GM12878 (cell line): Measurements from ENCODE around the gene FARS2. TPM values are rescaled to one million over a fixed set of nuclear protein-coding genes. Genes with fewer than 3 reads are reported as not detected.

Experiments
- ATAC-seq: fragments of 200-7000 bp; cut with Tn5 transposase; 3 replicates; pipeline ENCODE4 v1.9.1; 2020; ENCODE audit warnings: mild to moderate bottlenecking, moderate library complexity
- BruUV-seq: library from RNA; stranded (reverse); fragments of 400-500 nt; replicated peaks from 2 replicates; lab custom pipeline; 2021; lab: Mats Ljungman, UMichigan
- CTCF ChIA-PET: fragments of 300-600 bp; sonication (Branson Sonifier 250); formaldehyde crosslinking; extraction: SDS; loops from one replicate; lab custom pipeline; 2021; ENCODE audit warnings: inconsistent platforms; lab: Yijun Ruan, JAX
- POLR2A ChIA-PET: fragments of 350-600 bp; formaldehyde crosslinking; extraction: SDS; loops from one replicate; lab custom pipeline; 2021; ENCODE audit warnings: inconsistent platforms; lab: Charles Lee
- RAD21 ChIA-PET: fragments of 300-600 bp; sonication (Branson Sonifier 250); formaldehyde crosslinking; loops from one replicate; lab custom pipeline; 2023; ENCODE audit warnings: antibody characterized with exemption; ENCODE audit not compliant: unreplicated experiment; lab: Charles Lee
- SMC1A ChIA-PET: fragments of 300-600 bp; sonication (Branson Sonifier 250); formaldehyde crosslinking; loops from one replicate; lab custom pipeline; 2023; ENCODE audit not compliant: unreplicated experiment, uncharacterized antibody; lab: Charles Lee
- DNase-seq: peaks from one replicate; pipeline ENCODE4 v3.0.0-alpha.2; 2011; ENCODE audit warnings: low read depth, low spot score
- FAIRE-seq: peaks from 3 replicates; lab custom pipeline; 2011; peaks lifted over from hg19 to GRCh38; lab: Jason Lieb, UNC
- H2AFZ ChIP-seq: 2 replicates; pipeline ENCODE4 v1.6.0; 2011; ENCODE audit warnings: low read depth, low read length, control low read depth; ENCODE audit not compliant: control insufficient read depth
- H3K27ac ChIP-seq: 2 replicates; pipeline ENCODE4 v1.5.1; 2011; ENCODE audit warnings: control low read depth; ENCODE audit not compliant: control insufficient read depth, insufficient read depth
- H3K27me3 ChIP-seq, 2 experiments: replicated peaks in 1 of 2; 2 replicates each; pipeline versions ENCODE4 v1.6.0 to v1.6.1; 2011; ENCODE audit warnings: low read length in 1 of 2; ENCODE audit not compliant: control insufficient read depth in 2 of 2, insufficient read depth in 2 of 2
- H3K36me3 ChIP-seq, 2 experiments: 2 replicates each; pipeline ENCODE4 v1.5.1; 2011; ENCODE audit warnings: low read length in 1 of 2; ENCODE audit not compliant: control insufficient read depth in 2 of 2, insufficient read depth in 2 of 2
- H3K4me1 ChIP-seq: 2 replicates; pipeline ENCODE4 v1.6.1; 2011; ENCODE audit warnings: mild to moderate bottlenecking, low read length, moderate library complexity, mixed read lengths; ENCODE audit not compliant: control insufficient read depth, insufficient read depth
- H3K4me2 ChIP-seq: 2 replicates; pipeline ENCODE4 v1.6.0; 2011; ENCODE audit warnings: control low read depth; ENCODE audit not compliant: control insufficient read depth, insufficient read depth
- H3K4me3 ChIP-seq: fragments of 200-600 bp; sonication (generic); 2 replicates; pipeline ENCODE4 v1.5.1; 2016
- H3K79me2 ChIP-seq: 2 replicates; pipeline ENCODE4 v1.6.0; 2011; ENCODE audit warnings: low read length; ENCODE audit not compliant: control insufficient read depth, insufficient read depth
- H3K9ac ChIP-seq: 2 replicates; pipeline ENCODE4 v1.8.0; 2011; ENCODE audit warnings: low read length, control low read depth, mixed read lengths; ENCODE audit not compliant: control insufficient read depth, insufficient read depth
- H3K9me3 ChIP-seq: replicated peaks from 3 replicates; pipeline ENCODE4 v1.5.1; 2011; ENCODE audit warnings: mild to moderate bottlenecking, low read length; ENCODE audit not compliant: control insufficient read depth, insufficient read depth
- H4K20me1 ChIP-seq: 2 replicates; pipeline ENCODE4 v1.6.0; 2011; ENCODE audit not compliant: control insufficient read depth, insufficient read depth
- CTCF ChIP-seq, 3 experiments: IDR thresholded peaks in 2 of 3; conservative IDR thresholded peaks in 1 of 3; 2 replicates each; pipeline ENCODE4 v1.5.1; 2011; ENCODE audit warnings: low read depth in 3 of 3, low read length in 3 of 3, mild to moderate bottlenecking in 3 of 3, control low read depth in 2 of 3, moderate library complexity in 2 of 3, inconsistent platforms in 1 of 3, mixed read lengths in 1 of 3; ENCODE audit not compliant: control insufficient read depth in 2 of 3, insufficient read depth in 1 of 3; ENCODE audit errors: extremely low read depth in 1 of 3
- IRF3 ChIP-seq: fragments of 450-650 bp; IDR thresholded peaks from 2 replicates; pipeline ENCODE4 v1.6.1; 2014; ENCODE audit warnings: mild to moderate bottlenecking
- MAX ChIP-seq: IDR thresholded peaks from 2 replicates; pipeline ENCODE4 v1.6.1; 2012; ENCODE audit warnings: low read depth, low read length, improper control_type of control experiment
- MXI1 ChIP-seq: fragments of 150-350 bp; IDR thresholded peaks from 2 replicates; pipeline ENCODE4 v1.6.1; 2011; ENCODE audit warnings: low read depth, mild to moderate bottlenecking, inconsistent platforms, low read length, improper control_type of control experiment
- PAX8 ChIP-seq: fragments of 450-650 bp; IDR thresholded peaks from 2 replicates; pipeline ENCODE4 v1.6.1; 2017; ENCODE audit warnings: mild to moderate bottlenecking, moderate library complexity
- RAD21 ChIP-seq: IDR thresholded peaks from 2 replicates; pipeline ENCODE4 v1.6.1; 2011; ENCODE audit warnings: mild to moderate bottlenecking, low read depth, low read length, moderate library complexity; ENCODE audit not compliant: insufficient read depth
- REST ChIP-seq: IDR thresholded peaks from 2 replicates; pipeline ENCODE4 v1.6.1; 2012; ENCODE audit warnings: mild to moderate bottlenecking, low read depth, low read length
- SKIL ChIP-seq: fragments of 450-650 bp; IDR thresholded peaks from 2 replicates; pipeline ENCODE4 v1.6.1; 2017; ENCODE audit warnings: mild to moderate bottlenecking, low read depth, inconsistent platforms; ENCODE audit not compliant: poor library complexity, severe bottlenecking
- SUPT20H ChIP-seq: IDR thresholded peaks from 2 replicates; pipeline ENCODE4 v1.6.1; 2011; ENCODE audit warnings: low read depth, mild to moderate bottlenecking, low read length, moderate library complexity, borderline replicate concordance; ENCODE audit not compliant: control insufficient read depth
- SUZ12 ChIP-seq: fragments of 200-600 bp; sonication (generic); IDR thresholded peaks from one replicate; pipeline ENCODE4 v1.6.1; 2018; ENCODE audit warnings: antibody characterized with exemption, mild to moderate bottlenecking; ENCODE audit not compliant: unreplicated experiment
- ZNF207 ChIP-seq: fragments of 450-650 bp; IDR thresholded peaks from 2 replicates; pipeline ENCODE4 v1.6.1; 2014; ENCODE audit warnings: antibody characterized with exemption, mild to moderate bottlenecking, borderline replicate concordance
- WGBS: methylation state at CpG from one replicate; pipeline ENCODE4 v1.1.6; 2016; ENCODE audit warnings: low lambda C conversion rate; ENCODE audit not compliant: insufficient replicate concordance, insufficient coverage; ENCODE audit errors: missing lambda C conversion rate; 5-methylcytosine and 5-hydroxymethylcytosine counted together
- in situ Hi-C: fragments of 300-500 bp; cut with MboI; formaldehyde crosslinking; loops from 9 replicates; pipeline ENCODE4 v1.14.3; 2018; ENCODE audit warnings: mixed read lengths
- intact Hi-C: fragments of 100-400 bp; cut with micrococcal nuclease; formaldehyde crosslinking; loops from one replicate; pipeline ENCODE4 v1.14.2; 2022; ENCODE audit not compliant: unreplicated experiment
- polyA plus RNA-seq, 11 experiments: library from polyadenylated mRNA; depleted of rRNA in 4 of 11; unstranded in 6 of 11; stranded (reverse) in 5 of 11; fragments of >200 nt; fragmentation: Nextera tagmentation in 4 of 11; fragmentation: Illumina TruSeq in 1 of 11; extraction: Ambion mirVana in 4 of 11; extraction: Trizol in 1 of 11; gene quantifications; 1 replicate in 1 of 11; 2 replicates in 10 of 11; pipeline versions ENCODE4 v1.2.1 to v1.2.3, GENCODE V29; 2011 to 2016; ENCODE audit warnings: inconsistent platforms in 2 of 11, missing spikeins in 2 of 11, low read depth in 1 of 11
- total RNA-seq, 4 experiments: library from RNA; depleted of rRNA in 3 of 4; stranded (reverse); fragments of >200 nt in 3 of 4; fragmentation: Illumina TruSeq in 1 of 4; extraction: Trizol in 1 of 4; gene quantifications; 2 replicates each; pipeline versions ENCODE4 v1.2.1 to v1.2.3, GENCODE V29; 2013 to 2021

The FARS2 gene
- total and polyA plus RNA-seq, 10 of the 15 experiments (the other 5 are each of a cell fraction or from before 2014, with no cell fraction given) = 16.8 to 46.7 (median 25.6) TPM

- TF ChIP-seq RAD21 = no peak
- no peak for TF ChIP-seq SKIL
- no peak for TF ChIP-seq MAX
Measured at GRCh38 chr6:5256952-5257351, 4.4 kb upstream of the FARS2 start (continued).

- Histone ChIP-seq H2AFZ (no peak overlapping the region), H3K36me3 (no peaks in the 10 kb centered on the region; a peak in 1 of 4 replicates), H4K20me1 (no peaks in the 10 kb centered on the region), H3K4me1 (peaks cover 8% of the 10 kb centered on the region; the same call in 1 of the 2 replicates), H3K27me3 (no peaks in the 10 kb centered on the region), H3K79me2 (peaks cover 18% of the 10 kb centered on the region), H3K4me2 (no peak overlapping the region), H3K27ac (no peak overlapping the region), H3K9me3 (no peaks in the 10 kb centered on the region; the same call in 2 of the 3 replicates), H3K9ac (no peak overlapping the region), H3K4me3 (no peak overlapping the region)
- FAIRE-seq (no peak), ATAC-seq (no peak), DNase-seq (no peak)
- ChIA-PET SMC1A (interaction anchor here (0.9 to 1.8 kb wide), 3 partner anchors 9 to 112 kb away, joined by 3 to 5 read pairs (median 4); no protein-coding TSS in a partner anchor), RAD21 (no interaction called here), POLR2A (interaction anchor here (0.9 to 1.5 kb wide), 2 partner anchors 9 to 10 kb away, joined by 4 read pairs; no protein-coding TSS in a partner anchor), CTCF (interaction anchor here (0.8 to 1.6 kb wide), 4 partner anchors 9 to 114 kb away, joined by 3 to 6 read pairs (median 4); no protein-coding TSS in a partner anchor)
- intact Hi-C loops (no loop called here), in situ Hi-C loops (no loop called here)
- 93% methylated on average over 8 of the region's 8 CpGs for WGBS
- BruUV-seq = no TSS peak
- no peak for TF ChIP-seq SUPT20H
- no peak for TF ChIP-seq ZNF207
- TF ChIP-seq REST = no peak
- no peak for TF ChIP-seq PAX8
- TF ChIP-seq CTCF (IDR thresholded peaks at IDR 0.05 in 2 of 3, conservative IDR thresholded peaks at IDR 0.05 in 1 of 3; ENCODE audit: control insufficient read depth in 2 of 3, extremely low read depth in 1 of 3, insufficient read depth in 1 of 3, low read depth in 3 of 3, low read length in 3 of 3) = no peak
- no peak for TF ChIP-seq SUZ12
- TF ChIP-seq IRF3 = no peak
- no peak for TF ChIP-seq MAX
- TF ChIP-seq MXI1 = no peak
Measured at GRCh38 chr6:5257400-5257799, 3.9 kb upstream of the FARS2 start.
